WTC11 (cell line): ENCODE data around the gene PRSS56.
A peak's percentile ranks its signal among the peaks of the same experiment; 100 is the strongest.

Source experiments
- ATF2 ChIP-seq: sonication (generic); formaldehyde crosslinking; IDR thresholded peaks from 2 replicates; pipeline ENCODE4 v1.8.1; 2022; ENCODE audit warnings: low read depth, missing genetic modification reagents, borderline replicate concordance
- CREM ChIP-seq: sonication (generic); formaldehyde crosslinking; IDR thresholded peaks from 2 replicates; pipeline ENCODE4 v1.8.1; 2022; ENCODE audit warnings: mild to moderate bottlenecking, missing genetic modification reagents, moderate library complexity
- CTCF ChIP-seq: fragments of 200-600 bp; IDR thresholded peaks from 2 replicates; pipeline ENCODE4 v1.8.0; 2022; ENCODE audit warnings: antibody characterized with exemption
- MAX ChIP-seq: sonication (generic); formaldehyde crosslinking; IDR thresholded peaks from 2 replicates; pipeline ENCODE4 v1.8.0; 2022; ENCODE audit warnings: mild to moderate bottlenecking, missing genetic modification reagents
- MYBL2 ChIP-seq: sonication (generic); formaldehyde crosslinking; IDR thresholded peaks from 2 replicates; pipeline ENCODE4 v1.8.1; 2023; ENCODE audit warnings: mild to moderate bottlenecking, moderate library complexity, missing genetic modification reagents
- NFYB ChIP-seq: sonication (generic); formaldehyde crosslinking; conservative IDR thresholded peaks from 2 replicates; pipeline ENCODE4 v1.8.0; 2022; ENCODE audit warnings: low read depth, missing genetic modification reagents
- NR3C1 ChIP-seq: sonication (generic); formaldehyde crosslinking; conservative IDR thresholded peaks from 2 replicates; pipeline ENCODE4 v1.8.1; 2023; ENCODE audit warnings: low read depth, mild to moderate bottlenecking, missing genetic modification reagents
- SMAD3 ChIP-seq: sonication (generic); formaldehyde crosslinking; IDR thresholded peaks from 2 replicates; pipeline ENCODE4 v1.8.0; 2022; ENCODE audit warnings: missing genetic modification reagents, mild to moderate bottlenecking, borderline replicate concordance
- SP1 ChIP-seq: sonication (generic); formaldehyde crosslinking; conservative IDR thresholded peaks from 2 replicates; pipeline ENCODE4 v1.8.1; 2022; ENCODE audit warnings: missing genetic modification reagents
- TEAD1 ChIP-seq: sonication (generic); formaldehyde crosslinking; IDR thresholded peaks from 2 replicates; pipeline ENCODE4 v1.8.0; 2022; ENCODE audit warnings: mild to moderate bottlenecking, missing genetic modification reagents
- ZNF121 ChIP-seq: sonication (generic); formaldehyde crosslinking; IDR thresholded peaks from 2 replicates; pipeline ENCODE4 v1.8.0; 2023; ENCODE audit warnings: missing genetic modification reagents

GRCh38 chr2:232539298-232540231 lies 19.4 kb downstream of the PRSS56 start, which contains the start of gene CHRNG:
- TF ChIP-seq NFYB (no peak), CTCF (no peak), MYBL2 (CRISPR knock-in tag) (no peak), NR3C1 (CRISPR knock-in tag) (no peak), SMAD3 (CRISPR knock-in tag) (no peak), SP1 (CRISPR knock-in tag) (no peak), CREM (CRISPR knock-in tag) (no peak), ATF2 (no peak), MAX (CRISPR knock-in tag) (no peak), TEAD1 (CRISPR knock-in tag) (no peak), ZNF121 (peak; percentile 60)
